DMS114 treated with DMSO at 0.1 percent for 48 hours (cell line): ENCODE results near the gene MCEE.
A peak's percentile ranks its signal among the peaks of the same experiment; 100 is the strongest.
"Not testable (repeated sequence)": the region's sequence is repeated elsewhere in the genome, so short reads cannot be mapped to it uniquely, and the experiment has no call there.

Experiments used
- DNase-seq: peaks from one replicate; lab custom pipeline; 2025; ENCODE audit not compliant: unreplicated experiment; lab: John Stamatoyannopoulos, UW

Gene MCEE

GRCh38 chr2:71130152-71130904 lies at the start of gene MCEE, which contains the start of gene MPHOSPH10:
Gene MCEE (minus strand): TSS chr2:71130229. CDS start chr2:71130219, 10 bp downstream.
Gene MPHOSPH10 (plus strand): TSS chr2:71130634. CDS start chr2:71130666, 32 bp downstream.
- DNase-seq: peak; percentile 88

- DNase-seq: not testable (repeated sequence)
Observed at GRCh38 chr2:71178836-71179235, 48.8 kb upstream of the MCEE start.

- no peak for DNase-seq
Observed at GRCh38 chr2:71174207-71174606, 44.2 kb upstream of the MCEE start.

DNA sequence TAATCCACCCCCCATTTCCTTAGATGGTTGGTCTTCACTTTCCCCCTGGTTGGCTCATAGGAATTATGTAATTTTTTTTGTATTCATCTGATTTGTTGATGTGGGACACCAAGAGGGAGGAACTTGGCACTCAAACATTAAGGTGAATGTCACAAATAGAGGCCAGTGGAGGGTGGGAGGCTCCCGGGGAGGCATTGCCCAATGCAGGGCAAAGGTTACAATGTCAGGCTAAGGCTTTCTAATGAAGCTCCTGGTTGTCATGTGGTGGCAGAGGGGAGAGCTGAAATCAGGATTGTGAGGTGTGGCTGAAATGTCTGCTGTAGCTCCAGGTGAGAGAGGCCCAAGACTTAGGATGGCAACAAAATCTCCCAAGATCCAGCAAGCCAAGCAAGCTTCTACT lies 43.1 kb upstream of the MCEE start:
- no peak for DNase-seq

DNA sequence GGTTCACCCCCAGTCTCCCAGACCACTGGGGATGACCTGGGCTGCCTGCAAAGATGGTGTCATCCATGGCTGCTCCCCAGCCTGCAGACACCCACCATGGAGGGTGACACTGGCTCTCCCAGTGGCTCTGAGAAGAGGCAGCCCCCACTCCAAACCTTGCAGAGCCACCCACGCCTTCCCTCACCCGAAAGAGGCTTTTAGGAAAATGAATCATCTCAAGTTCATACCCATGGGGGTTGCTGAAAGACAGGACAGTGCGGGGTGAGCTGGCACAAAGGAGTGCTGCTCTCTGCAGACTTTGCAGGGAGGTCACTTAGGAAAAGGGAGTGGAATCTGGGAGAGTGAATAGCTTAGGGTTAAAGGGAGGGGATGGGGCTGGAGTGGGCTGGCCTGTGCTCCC lies 36.8 kb upstream of the MCEE start:
- DNase-seq: no peak

GRCh38 chr2:71157124-71157793 lies 27.2 kb upstream of the MCEE start:
- DNase-seq: peak; percentile 15

DNA sequence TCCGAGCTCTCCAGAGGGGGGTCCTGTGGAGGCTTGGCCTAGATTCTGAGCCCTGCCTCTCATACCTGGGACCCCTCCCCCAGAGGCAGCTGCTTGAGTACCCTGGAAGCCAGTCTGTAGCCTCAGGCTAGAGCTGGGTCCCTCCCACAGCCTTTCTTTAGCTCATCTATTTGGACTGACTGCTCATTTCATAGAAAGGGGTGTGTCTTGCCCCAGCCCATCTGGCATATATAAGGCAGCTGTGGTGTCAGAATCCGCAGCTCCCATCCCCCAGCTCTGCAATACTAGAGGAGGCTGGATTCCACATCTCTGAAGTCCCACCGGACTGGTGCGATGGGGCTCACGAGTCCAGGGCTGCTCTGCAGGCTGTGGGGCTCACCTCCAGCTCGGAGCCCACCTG lies 26.5 kb upstream of the MCEE start:
- DNase-seq: no peak

GRCh38 chr2:71155846-71156245 lies 25.8 kb upstream of the MCEE start:
- no peak for DNase-seq

DNA sequence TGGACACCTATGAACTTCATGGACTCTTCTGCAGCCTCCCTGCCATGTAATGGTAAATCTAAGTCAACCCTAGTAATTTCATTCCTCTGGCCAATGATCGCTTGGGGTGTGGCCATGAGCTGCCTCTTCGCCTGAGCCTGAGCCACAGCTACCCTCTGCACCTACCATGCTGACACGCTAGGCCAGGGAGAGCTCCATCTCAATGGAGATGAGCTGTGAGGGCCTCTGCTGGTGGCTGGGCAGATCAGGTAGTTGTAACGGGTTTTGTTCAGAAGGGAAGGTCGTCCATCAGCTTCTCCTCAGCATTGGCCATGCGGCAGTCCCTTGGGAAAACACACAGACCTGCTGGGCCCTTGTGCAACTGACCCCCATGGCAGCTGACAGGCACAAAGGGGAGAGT lies 24.8 kb upstream of the MCEE start:
- DNase-seq: no peak

DNA sequence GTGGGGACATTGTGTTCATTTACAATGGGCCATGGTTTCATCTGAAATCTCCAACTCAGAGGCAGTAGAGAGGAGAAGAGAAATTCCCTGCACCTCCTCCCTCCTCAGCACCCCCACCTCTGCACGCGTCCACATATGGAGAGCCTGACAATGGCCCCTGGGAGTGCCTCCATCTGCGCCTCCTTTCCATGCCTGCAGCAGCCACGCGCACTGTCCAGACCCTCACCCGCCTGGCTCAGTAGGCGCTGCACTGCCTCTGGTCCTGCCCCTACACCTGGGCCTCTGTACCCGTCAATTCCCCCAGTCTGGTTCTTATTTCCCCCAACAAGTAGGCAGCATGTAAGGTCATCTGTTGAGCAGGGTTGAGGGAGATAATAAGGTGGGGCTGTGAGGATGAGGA lies 24.2 kb upstream of the MCEE start:
- no peak for DNase-seq

GRCh38 chr2:71153585-71154224 lies 23.7 kb upstream of the MCEE start:
- DNase-seq: no peak

DNA sequence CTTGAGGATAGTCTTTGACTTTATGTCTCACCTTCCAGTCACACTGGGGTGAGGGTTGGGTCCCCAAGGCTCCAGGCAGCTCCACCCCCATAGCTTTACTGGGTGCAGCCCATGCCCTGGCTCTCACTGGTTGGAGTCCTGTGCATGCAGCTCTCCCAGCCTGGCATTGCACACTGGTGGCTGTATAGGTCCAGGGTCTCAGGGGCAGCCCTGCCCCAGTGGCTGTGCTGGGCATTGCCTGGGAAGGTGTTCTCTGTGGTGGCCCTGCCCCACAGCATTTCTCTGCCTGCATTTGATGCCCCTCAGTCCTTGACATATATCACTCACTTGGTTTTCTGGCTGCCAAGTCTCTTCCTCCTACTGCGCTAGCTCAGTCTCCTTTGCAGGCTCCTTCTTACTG lies 21.6 kb upstream of the MCEE start:
- DNase-seq: no peak

DNA sequence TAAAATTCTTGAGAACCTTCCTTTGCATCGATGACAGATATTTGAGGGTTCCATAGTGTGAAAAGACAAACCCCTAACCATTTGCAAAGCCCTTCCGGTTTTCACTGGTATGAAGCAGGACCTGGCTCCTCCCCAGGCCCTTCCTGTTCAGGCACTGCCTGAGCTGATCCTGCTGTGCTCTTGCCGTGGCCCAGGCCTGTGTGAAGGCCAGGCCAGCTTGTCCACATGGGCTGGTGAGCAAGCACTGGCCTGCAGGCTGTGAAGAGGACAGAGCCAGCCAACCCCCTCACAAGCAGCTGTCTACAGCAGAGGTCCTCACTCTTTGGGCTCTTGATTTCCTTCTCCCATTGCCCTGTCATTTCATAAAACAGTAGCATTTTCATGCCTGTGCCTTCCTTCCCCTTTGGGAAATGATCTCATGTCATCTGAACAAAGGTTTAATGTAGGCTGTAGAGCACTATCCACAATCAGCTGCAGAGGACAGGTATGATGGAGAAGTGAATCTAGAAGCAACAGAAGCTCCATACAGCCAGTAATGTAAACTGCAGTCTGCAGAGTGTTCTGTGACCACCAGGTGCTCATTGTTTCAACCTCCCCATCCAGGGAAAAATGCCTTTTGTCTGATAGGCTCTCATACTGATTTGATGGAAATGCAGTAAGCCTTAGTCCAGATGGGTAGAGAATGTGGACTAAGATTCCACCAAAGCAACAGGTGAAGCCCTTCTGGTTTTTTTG lies 20.2 kb upstream of the MCEE start:
- DNase-seq: no peak

GRCh38 chr2:71148506-71149063 lies 18.6 kb upstream of the MCEE start:
- DNase-seq: no peak

DNA sequence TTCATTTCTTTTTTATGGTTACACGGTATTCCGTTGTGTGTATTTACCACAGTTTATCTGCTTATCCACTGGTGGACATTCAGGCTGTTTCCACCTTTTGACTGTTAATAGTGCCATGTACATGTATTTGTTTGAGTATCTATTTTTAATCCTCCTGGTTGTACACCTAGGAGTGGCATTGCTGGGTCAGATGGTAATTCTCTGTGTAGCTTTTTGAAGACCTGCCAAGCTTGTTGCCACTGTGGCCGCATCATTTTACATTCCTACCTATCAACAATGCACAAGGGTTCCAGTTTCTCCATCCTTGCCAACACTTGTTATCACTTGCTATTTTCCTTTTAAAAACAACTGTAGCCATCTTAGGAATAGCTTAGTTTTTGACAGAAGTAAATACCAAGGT lies 13.8 kb upstream of the MCEE start:
- no peak for DNase-seq

DNA sequence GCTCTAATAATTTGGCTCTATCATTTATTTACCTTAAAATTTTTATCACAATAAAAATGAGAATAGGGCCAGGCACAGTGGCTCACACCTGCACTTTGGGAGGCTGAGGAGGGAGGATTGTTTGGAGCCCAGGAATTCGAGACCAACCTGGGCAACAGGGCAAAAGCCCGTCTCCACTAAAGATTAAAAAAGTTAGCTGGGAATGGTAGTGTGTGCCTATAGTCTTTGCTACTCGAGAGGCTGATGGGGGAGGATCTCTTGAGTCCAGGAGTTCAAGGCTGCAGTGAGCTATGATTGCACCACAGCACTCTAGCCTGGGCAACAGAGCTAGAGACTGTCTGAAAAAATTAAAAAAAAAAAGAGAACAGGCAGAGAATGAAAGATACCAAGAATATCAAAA lies 6.1 kb upstream of the MCEE start:
- no peak for DNase-seq

DNA sequence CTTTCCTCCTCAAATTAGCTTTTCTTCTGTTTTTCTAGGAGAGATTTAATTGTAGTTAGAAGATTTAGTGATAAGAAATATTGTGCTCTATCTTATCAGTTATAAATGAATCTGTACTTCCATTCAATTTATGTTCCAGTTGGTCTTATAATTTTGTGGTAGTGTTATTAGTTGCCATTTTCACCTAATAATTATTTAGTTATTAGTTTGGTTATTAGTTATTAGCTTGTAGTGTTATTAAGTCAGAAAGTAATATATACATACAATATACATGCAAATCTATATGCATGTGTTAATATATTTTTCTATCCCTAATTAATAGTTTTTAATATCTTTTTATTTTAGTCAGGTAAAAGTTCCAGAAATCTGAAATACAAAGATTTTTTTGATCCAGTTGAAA lies 3.6 kb upstream of the MCEE start:
- no peak for DNase-seq

GRCh38 chr2:71131387-71132166 lies 1.5 kb upstream of the MCEE start:
- not testable (repeated sequence) for DNase-seq

DNA sequence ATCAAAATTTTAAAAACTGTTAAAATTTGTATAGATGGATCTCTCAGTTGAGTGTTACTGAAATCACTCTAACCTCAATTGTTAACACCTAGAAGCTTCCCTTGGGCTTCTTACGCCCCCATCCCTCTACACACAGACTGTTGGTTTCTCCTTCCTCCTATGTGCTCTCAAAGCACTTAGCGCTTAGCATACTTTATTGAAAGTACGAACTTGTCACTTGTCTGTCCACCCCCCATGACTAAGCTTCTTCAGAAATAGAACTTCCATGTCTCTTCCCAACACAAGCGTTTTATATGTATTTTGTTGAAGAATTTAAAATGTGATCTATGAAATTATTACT lies 846 bp upstream of the MCEE start:
- DNase-seq: peak; percentile 53

DNA sequence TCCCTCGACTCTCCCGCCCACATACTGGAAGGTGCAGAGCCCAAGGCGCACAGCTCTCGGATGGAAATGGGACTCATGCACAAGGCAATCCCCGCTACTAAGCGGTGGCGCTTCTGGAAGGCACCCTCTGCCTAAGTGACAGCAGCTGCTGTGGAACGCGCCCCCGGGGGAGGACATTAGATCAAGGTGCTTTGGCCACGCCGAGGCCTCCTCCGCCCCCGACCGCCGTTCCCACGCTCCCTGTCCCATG lies 202 bp downstream of the MCEE start:
- peak; percentile 77 for DNase-seq
